Measurements from ENCODE around the gene CARMIL1.

The CARMIL1 gene

GRCh38 chr6:25405442-25405841, 126.3 kb downstream of the CARMIL1 start:
- Histone ChIP-seq H3K4me3 (ENCODE audit: low read length, poor library complexity, severe bottlenecking) (peak overlapping the region; percentile 60), H3K9ac (ENCODE audit: low read depth, low read length, poor library complexity, severe bottlenecking) (peak overlapping the region; percentile 70), H3K4me1 (ENCODE audit: insufficient read depth, low read length, poor library complexity, severe bottlenecking) (peaks cover 48% of the 10 kb centered on the region)

GRCh38 chr6:25407431-25407830, 128.3 kb downstream of the CARMIL1 start:
- no peaks in the 10 kb centered on the region for H4K20me1 ChIP-seq (ENCODE audit: insufficient read depth, low read length, poor library complexity, severe bottlenecking)
- H3K79me2 ChIP-seq (ENCODE audit: insufficient read depth, low read length): peaks cover 27% of the 10 kb centered on the region
- no peak overlapping the region for H3K9ac ChIP-seq (ENCODE audit: low read depth, low read length, poor library complexity, severe bottlenecking)
- peaks cover 66% of the 10 kb centered on the region for H3K4me1 ChIP-seq (ENCODE audit: insufficient read depth, low read length, poor library complexity, severe bottlenecking)
- H3K9me3 ChIP-seq (ENCODE audit: insufficient read depth, low read depth, low read length): no peaks in the 10 kb centered on the region
- H3K27me3 ChIP-seq (ENCODE audit: insufficient read depth, low read length, poor library complexity, severe bottlenecking): no peaks in the 10 kb centered on the region
- no peak overlapping the region for H3K4me3 ChIP-seq (ENCODE audit: low read length, poor library complexity, severe bottlenecking)
- H3F3A ChIP-seq (ENCODE audit: low read depth): no peaks in the 10 kb centered on the region
- H3K9me2 ChIP-seq (replicated peaks; ENCODE audit: low read depth, low read length): no peaks in the 10 kb centered on the region
- no peak overlapping the region for H3K4me2 ChIP-seq (ENCODE audit: low read depth, low read length, poor library complexity, severe bottlenecking)
- H2AFZ ChIP-seq (ENCODE audit: low read length): no peak overlapping the region
- no peaks in the 10 kb centered on the region for H3K36me3 ChIP-seq (ENCODE audit: insufficient read depth, low read length)
- TF ChIP-seq EZH2phosphoT487 (IDR thresholded peaks at IDR 0.05; ENCODE audit: borderline replicate concordance) (no peak), CTCF (conservative IDR thresholded peaks at IDR 0.05; ENCODE audit: low read length) (no peak)

More at GRCh38 chr6:25405442-25405841, 126.3 kb downstream of the CARMIL1 start:
- no peaks in the 10 kb centered on the region for H3K9me3 ChIP-seq (ENCODE audit: insufficient read depth, low read depth, low read length)
- no peaks in the 10 kb centered on the region for H4K20me1 ChIP-seq (ENCODE audit: insufficient read depth, low read length, poor library complexity, severe bottlenecking)
- no peaks in the 10 kb centered on the region for H3K27me3 ChIP-seq (ENCODE audit: insufficient read depth, low read length, poor library complexity, severe bottlenecking)
- H3K36me3 ChIP-seq (ENCODE audit: insufficient read depth, low read length): no peaks in the 10 kb centered on the region
- peak overlapping the region; percentile 82 for H3K4me2 ChIP-seq (ENCODE audit: low read depth, low read length, poor library complexity, severe bottlenecking)
- H3K9me2 ChIP-seq (replicated peaks; ENCODE audit: low read depth, low read length): no peaks in the 10 kb centered on the region
- TF ChIP-seq CTCF (conservative IDR thresholded peaks at IDR 0.05; ENCODE audit: low read length) (no peak), EZH2phosphoT487 (IDR thresholded peaks at IDR 0.05; ENCODE audit: borderline replicate concordance) (no peak)
- no peak overlapping the region; the same call in 1 of the 2 replicates for H2AFZ ChIP-seq (ENCODE audit: low read length)
- 0 out of 2 replicates have a peak, but pooled peaks cover 15% of the 10 kb centered on the region for H3K79me2 ChIP-seq (ENCODE audit: insufficient read depth, low read length)
- no peaks in the 10 kb centered on the region for H3F3A ChIP-seq (ENCODE audit: low read depth)

- Histone ChIP-seq H4K20me1 (ENCODE audit: insufficient read depth, low read length, poor library complexity, severe bottlenecking) (no peaks in the 10 kb centered on the region), H3K27me3 (ENCODE audit: insufficient read depth, low read length, poor library complexity, severe bottlenecking) (no peaks in the 10 kb centered on the region), H3K79me2 (ENCODE audit: insufficient read depth, low read length) (peaks cover 22% of the 10 kb centered on the region), H2AFZ (ENCODE audit: low read length) (peak overlapping the region; percentile 3; the same call in 1 of the 2 replicates), H3K36me3 (ENCODE audit: insufficient read depth, low read length) (no peaks in the 10 kb centered on the region), H3K4me2 (ENCODE audit: low read depth, low read length, poor library complexity, severe bottlenecking) (peak overlapping the region; percentile 56), H3K9me2 (replicated peaks; ENCODE audit: low read depth, low read length) (no peaks in the 10 kb centered on the region), H3F3A (ENCODE audit: low read depth) (peaks cover 3% of the 10 kb centered on the region; the same call in 1 of the 2 replicates), H3K9ac (ENCODE audit: low read depth, low read length, poor library complexity, severe bottlenecking) (no peak overlapping the region), H3K4me1 (ENCODE audit: insufficient read depth, low read length, poor library complexity, severe bottlenecking) (peaks cover 75% of the 10 kb centered on the region), H3K4me3 (ENCODE audit: low read length, poor library complexity, severe bottlenecking) (peak overlapping the region; percentile 39), H3K9me3 (ENCODE audit: insufficient read depth, low read depth, low read length) (no peaks in the 10 kb centered on the region)
- TF ChIP-seq CTCF (conservative IDR thresholded peaks at IDR 0.05; ENCODE audit: low read length) (no peak), EZH2phosphoT487 (IDR thresholded peaks at IDR 0.05; ENCODE audit: borderline replicate concordance) (no peak)
Observed at GRCh38 chr6:25410102-25410501, 130.9 kb downstream of the CARMIL1 start.
